Measurements from ENCODE around the gene LRRC4C.

Gene LRRC4C

GRCh38 chr11:41459465-41460401 is at the start of gene LRRC4C:
LRRC4C (minus strand) TSS chr11:41459652.
- DNase-seq = no peak

GRCh38 chr11:41508121-41508520 is 48.7 kb upstream of the LRRC4C start:
- no peak for DNase-seq

- no peak for DNase-seq
Observed at GRCh38 chr11:41499429-41499828, 40.0 kb upstream of the LRRC4C start.

GRCh38 chr11:41498726-41499125 is 39.3 kb upstream of the LRRC4C start:
- DNase-seq = no peak

GRCh38 chr11:41497974-41498373 is 38.5 kb upstream of the LRRC4C start:
- DNase-seq = no peak

- DNase-seq = no peak
Observed at GRCh38 chr11:41494716-41495115, 35.3 kb upstream of the LRRC4C start.

GRCh38 chr11:41486424-41486823 is 27.0 kb upstream of the LRRC4C start:
- DNase-seq = no peak

GRCh38 chr11:41483956-41484355 is 24.5 kb upstream of the LRRC4C start:
- DNase-seq = no peak

- DNase-seq = no peak
Observed at GRCh38 chr11:41479179-41479578, 19.7 kb upstream of the LRRC4C start.

- DNase-seq = no peak
Observed at GRCh38 chr11:41461057-41461681, 1.7 kb upstream of the LRRC4C start.

GRCh38 chr11:41458641-41459040 is 811 bp downstream of the LRRC4C start:
- no peak for DNase-seq

GRCh38 chr11:41458154-41458553 is 1.3 kb downstream of the LRRC4C start:
- no peak for DNase-seq

- no peak for DNase-seq
Observed at GRCh38 chr11:41457216-41458014, 2.0 kb downstream of the LRRC4C start.

GRCh38 chr11:41456269-41456668 is 3.2 kb downstream of the LRRC4C start:
- DNase-seq = no peak

- no peak for DNase-seq
Observed at GRCh38 chr11:41451011-41451410, 8.4 kb downstream of the LRRC4C start.

- no peak for DNase-seq
Observed at GRCh38 chr11:41449483-41450050, 9.9 kb downstream of the LRRC4C start.

- DNase-seq = no peak
Observed at GRCh38 chr11:41446566-41446965, 12.9 kb downstream of the LRRC4C start.

- no peak for DNase-seq
Observed at GRCh38 chr11:41446107-41446506, 13.3 kb downstream of the LRRC4C start.

- no peak for DNase-seq
Observed at GRCh38 chr11:41437006-41437490, 22.4 kb downstream of the LRRC4C start.

- no peak for DNase-seq
Observed at GRCh38 chr11:41435531-41435930, 23.9 kb downstream of the LRRC4C start.

GRCh38 chr11:41431784-41432183 is 27.7 kb downstream of the LRRC4C start:
- DNase-seq = no peak

- no peak for DNase-seq
Observed at GRCh38 chr11:41419901-41420300, 39.6 kb downstream of the LRRC4C start.

Data from CD4-positive, alpha-beta T cell treated with Interferon gamma for 1 hour (primary cell).